ENCODE data around the gene SUSD4.

SUSD4 gene

GRCh38 chr1:223326776-223327175, 37.2 kb downstream of the SUSD4 start:
- no peak for DNase-seq

GRCh38 chr1:223323491-223324484, 40.2 kb downstream of the SUSD4 start:
- no peak for DNase-seq

GRCh38 chr1:223322868-223323267, 41.1 kb downstream of the SUSD4 start:
- no peak for DNase-seq

- DNase-seq, result no peak
These were observed 43.0 kb downstream of the SUSD4 start for GRCh38 chr1:223320959-223321358.

- DNase-seq, result no peak
These were observed 43.9 kb downstream of the SUSD4 start for GRCh38 chr1:223319905-223320580.

GRCh38 chr1:223319398-223319797, 44.6 kb downstream of the SUSD4 start:
- no peak for DNase-seq

GRCh38 chr1:223316082-223316481, 47.9 kb downstream of the SUSD4 start:
- no peak for DNase-seq

GRCh38 chr1:223315665-223316064, 48.3 kb downstream of the SUSD4 start:
- DNase-seq, result no peak

- no peak for DNase-seq
These were observed 50.6 kb downstream of the SUSD4 start for GRCh38 chr1:223313415-223313754.

- DNase-seq, result no peak
These were observed 51.1 kb downstream of the SUSD4 start for GRCh38 chr1:223312705-223313414.

- no peak for DNase-seq
These were observed 51.7 kb downstream of the SUSD4 start for GRCh38 chr1:223312273-223312672.

- DNase-seq, result no peak
These were observed 52.1 kb downstream of the SUSD4 start for GRCh38 chr1:223311826-223312225.

- no peak for DNase-seq
These were observed 55.8 kb downstream of the SUSD4 start for GRCh38 chr1:223308136-223308535.

GRCh38 chr1:223307544-223307943, 56.4 kb downstream of the SUSD4 start:
- no peak for DNase-seq

GRCh38 chr1:223304931-223305330, 59.0 kb downstream of the SUSD4 start:
- DNase-seq, result no peak

GRCh38 chr1:223301371-223301770, 62.6 kb downstream of the SUSD4 start:
- no peak for DNase-seq

GRCh38 chr1:223299553-223299952, 64.4 kb downstream of the SUSD4 start:
- DNase-seq, result no peak

GRCh38 chr1:223298701-223299100, 65.3 kb downstream of the SUSD4 start:
- DNase-seq, result no peak

- no peak for DNase-seq
These were observed 66.2 kb downstream of the SUSD4 start for GRCh38 chr1:223297800-223298199.

- DNase-seq, result no peak
These were observed 72.2 kb downstream of the SUSD4 start for GRCh38 chr1:223291796-223292195.

- DNase-seq, result no peak
These were observed 73.6 kb downstream of the SUSD4 start for GRCh38 chr1:223290397-223290796.

GRCh38 chr1:223289621-223290020, 74.4 kb downstream of the SUSD4 start:
- no peak for DNase-seq

GRCh38 chr1:223288826-223289225, 75.2 kb downstream of the SUSD4 start:
- no peak for DNase-seq

- DNase-seq, result no peak
These were observed 78.5 kb downstream of the SUSD4 start for GRCh38 chr1:223285452-223285851.

Measured in right hindlimb (tissue), 1 donor.